Neuronal stem cell (in vitro differentiated cells): Measurements from ENCODE around the gene PHC2. TPM values are rescaled to one million over a fixed set of nuclear protein-coding genes. Genes with fewer than 3 reads are reported as not detected.

Experiments used
- DNase-seq: peaks from one replicate; pipeline ENCODE4 v3.0.0-alpha.2; 2013; ENCODE audit warnings: low spot score
- H2AFZ ChIP-seq: one replicate; pipeline ENCODE4 v1.6.1; 2013; ENCODE audit warnings: mild to moderate bottlenecking, low read length, inconsistent platforms
- H2AK5ac ChIP-seq: 2 replicates; pipeline ENCODE4 v1.6.1; 2013; ENCODE audit warnings: low read depth, mild to moderate bottlenecking, inconsistent platforms, low read length, moderate library complexity, mixed read lengths
- H2BK120ac ChIP-seq: 2 replicates; pipeline ENCODE4 v1.6.1; 2013; ENCODE audit warnings: low read depth, mild to moderate bottlenecking, inconsistent platforms, low read length, moderate library complexity, mixed read lengths
- H2BK12ac ChIP-seq: one replicate; pipeline ENCODE4 v1.6.1; 2013; ENCODE audit warnings: low read length, inconsistent platforms
- H2BK15ac ChIP-seq: 2 replicates; pipeline ENCODE4 v1.6.1; 2013; ENCODE audit warnings: mild to moderate bottlenecking, low read length, inconsistent platforms, mixed read lengths
- H2BK5ac ChIP-seq: one replicate; pipeline ENCODE4 v1.6.1; 2013; ENCODE audit warnings: inconsistent platforms, mild to moderate bottlenecking, low read length, moderate library complexity
- H3K14ac ChIP-seq: one replicate; pipeline ENCODE4 v1.6.1; 2013; ENCODE audit warnings: low read length, inconsistent platforms
- H3K18ac ChIP-seq: 2 replicates; pipeline ENCODE4 v1.6.1; 2013; ENCODE audit warnings: low read length, inconsistent platforms
- H3K23ac ChIP-seq: 2 replicates; pipeline ENCODE4 v1.6.1; 2013; ENCODE audit warnings: low read depth, mild to moderate bottlenecking, mixed read lengths, low read length, inconsistent platforms; ENCODE audit not compliant: poor library complexity
- H3K27ac ChIP-seq: replicated peaks from 3 replicates; pipeline ENCODE4 v1.5.1; 2013; ENCODE audit warnings: low read length, inconsistent platforms
- H3K27me3 ChIP-seq, 3 experiments: 2 replicates each; pipeline ENCODE4 v1.6.1; 2013; ENCODE audit warnings: low read length in 3 of 3, mild to moderate bottlenecking in 2 of 3, inconsistent platforms in 1 of 3, low read depth in 1 of 3, mixed read lengths in 1 of 3, moderate library complexity in 1 of 3; ENCODE audit not compliant: control insufficient read depth in 3 of 3, insufficient read depth in 3 of 3
- H3K36me3 ChIP-seq, 2 donors: replicated peaks in 1 of 2; 2 replicates each; pipeline ENCODE4 v1.6.1; 2013; ENCODE audit warnings: low read length in 2 of 2; ENCODE audit not compliant: control insufficient read depth in 2 of 2, insufficient read depth in 2 of 2
- H3K4ac ChIP-seq: 2 replicates; pipeline ENCODE4 v1.6.1; 2013; ENCODE audit warnings: inconsistent platforms, mild to moderate bottlenecking, low read length, moderate library complexity
- H3K4me1 ChIP-seq, 2 donors: 1 replicate in 1 of 2; 2 replicates in 1 of 2; pipeline ENCODE4 v1.6.1; 2013; ENCODE audit warnings: low read length in 2 of 2, low read depth in 1 of 2; ENCODE audit not compliant: control insufficient read depth in 2 of 2, insufficient read depth in 1 of 2
- H3K4me2 ChIP-seq: one replicate; pipeline ENCODE4 v1.6.1; 2013; ENCODE audit warnings: mild to moderate bottlenecking, low read length, inconsistent platforms; ENCODE audit not compliant: insufficient read depth, poor library complexity, severe bottlenecking
- H3K4me3 ChIP-seq, 2 donors: 2 replicates each; pipeline ENCODE4 v1.5.1; 2013; ENCODE audit warnings: low read length in 2 of 2, mild to moderate bottlenecking in 2 of 2, inconsistent platforms in 1 of 2, moderate library complexity in 1 of 2
- H3K79me1 ChIP-seq: one replicate; pipeline ENCODE4 v1.6.1; 2013; ENCODE audit warnings: low read depth, mild to moderate bottlenecking, inconsistent platforms, low read length, moderate library complexity
- H3K9ac ChIP-seq: one replicate; pipeline ENCODE4 v1.6.1; 2013; ENCODE audit warnings: mild to moderate bottlenecking, low read depth, low read length, inconsistent platforms; ENCODE audit not compliant: poor library complexity
- H3K9me3 ChIP-seq, 2 donors: replicated peaks in 1 of 2; 2 replicates each; pipeline versions ENCODE3 to v1.6.1; 2013; ENCODE audit warnings: low read length in 2 of 2, mild to moderate bottlenecking in 2 of 2, inconsistent platforms in 1 of 2, low read depth in 1 of 2, mixed read lengths in 1 of 2, moderate library complexity in 1 of 2; ENCODE audit not compliant: control insufficient read depth in 2 of 2, insufficient read depth in 1 of 2
- H4K8ac ChIP-seq: one replicate; pipeline ENCODE4 v1.6.1; 2013; ENCODE audit warnings: low read depth, mild to moderate bottlenecking, inconsistent platforms, low read length, moderate library complexity
- H4K91ac ChIP-seq: one replicate; pipeline ENCODE4 v1.6.1; 2013; ENCODE audit warnings: low read length, low read depth, mild to moderate bottlenecking, inconsistent platforms; ENCODE audit not compliant: poor library complexity
- WGBS, 2 donors: extraction: QIAGEN DNeasy Blood & Tissue Kit; methylation state at CpG; one replicate each; pipeline ENCODE4 v1.1.7; 2013; ENCODE audit warnings: missing lambda C conversion rate in 2 of 2, mixed read lengths in 1 of 2; ENCODE audit not compliant: insufficient read length in 2 of 2, insufficient replicate concordance in 1 of 2; ENCODE audit errors: extremely low coverage in 2 of 2; 5-methylcytosine and 5-hydroxymethylcytosine counted together
- polyA plus RNA-seq, 2 experiments: library from polyadenylated mRNA; stranded (reverse); fragments of 200-250 nt; gene quantifications; one replicate each; pipeline ENCODE4 v1.2.3, GENCODE V29; 2013

PHC2 gene, protein sequence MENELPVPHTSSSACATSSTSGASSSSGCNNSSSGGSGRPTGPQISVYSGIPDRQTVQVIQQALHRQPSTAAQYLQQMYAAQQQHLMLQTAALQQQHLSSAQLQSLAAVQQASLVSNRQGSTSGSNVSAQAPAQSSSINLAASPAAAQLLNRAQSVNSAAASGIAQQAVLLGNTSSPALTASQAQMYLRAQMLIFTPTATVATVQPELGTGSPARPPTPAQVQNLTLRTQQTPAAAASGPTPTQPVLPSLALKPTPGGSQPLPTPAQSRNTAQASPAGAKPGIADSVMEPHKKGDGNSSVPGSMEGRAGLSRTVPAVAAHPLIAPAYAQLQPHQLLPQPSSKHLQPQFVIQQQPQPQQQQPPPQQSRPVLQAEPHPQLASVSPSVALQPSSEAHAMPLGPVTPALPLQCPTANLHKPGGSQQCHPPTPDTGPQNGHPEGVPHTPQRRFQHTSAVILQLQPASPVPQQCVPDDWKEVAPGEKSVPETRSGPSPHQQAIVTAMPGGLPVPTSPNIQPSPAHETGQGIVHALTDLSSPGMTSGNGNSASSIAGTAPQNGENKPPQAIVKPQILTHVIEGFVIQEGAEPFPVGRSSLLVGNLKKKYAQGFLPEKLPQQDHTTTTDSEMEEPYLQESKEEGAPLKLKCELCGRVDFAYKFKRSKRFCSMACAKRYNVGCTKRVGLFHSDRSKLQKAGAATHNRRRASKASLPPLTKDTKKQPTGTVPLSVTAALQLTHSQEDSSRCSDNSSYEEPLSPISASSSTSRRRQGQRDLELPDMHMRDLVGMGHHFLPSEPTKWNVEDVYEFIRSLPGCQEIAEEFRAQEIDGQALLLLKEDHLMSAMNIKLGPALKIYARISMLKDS
- polyA plus RNA-seq (2013, experiment 1 of 2): 128 TPM
- polyA plus RNA-seq (2013, experiment 2 of 2): 124 TPM

DNA sequence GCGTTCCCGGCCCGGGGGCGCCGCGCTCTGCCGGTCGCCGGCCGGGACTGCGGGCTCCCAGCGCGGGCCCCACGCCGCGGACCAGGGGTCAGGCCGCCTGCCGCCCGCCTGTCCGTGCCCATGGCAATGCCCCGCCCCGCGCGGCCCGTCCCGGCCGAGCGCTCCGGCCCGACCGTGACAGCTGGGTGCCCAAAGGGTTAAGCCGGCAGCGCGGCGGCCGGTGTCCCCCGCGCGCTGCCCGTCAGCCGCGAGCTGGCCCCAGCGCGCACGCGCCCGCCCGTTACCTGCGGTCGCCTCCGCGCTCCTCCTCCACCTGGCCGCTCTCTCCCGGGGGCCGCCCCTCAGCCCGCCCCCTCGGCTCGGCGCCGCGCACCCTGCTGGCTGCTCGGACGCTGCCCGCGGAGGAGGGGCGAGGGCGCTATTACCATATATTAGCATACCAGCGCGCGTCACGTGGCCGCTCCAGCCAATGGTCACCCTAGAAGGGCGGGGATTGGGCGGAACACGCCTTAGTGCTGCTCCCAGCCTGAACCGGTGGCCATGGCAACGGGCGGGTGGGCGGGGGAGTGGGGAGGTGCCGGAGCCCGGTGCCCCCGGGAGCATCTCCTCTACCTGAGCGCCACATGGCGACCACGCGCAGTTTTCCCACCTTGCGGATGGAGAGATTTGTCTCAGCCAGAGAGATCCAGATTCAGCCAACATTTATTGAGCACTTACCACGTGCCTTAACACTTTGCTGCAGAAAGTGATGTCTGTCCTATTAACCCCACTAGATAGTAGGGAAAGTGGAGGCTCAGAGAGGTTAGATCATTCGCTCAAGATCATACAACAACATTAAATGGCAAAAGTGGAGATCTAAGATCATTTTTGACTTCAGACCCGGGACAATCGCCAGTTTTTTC, at the start of gene PHC2:
TSS of gene PHC2 (minus strand) at position 404 of the 902 bp plus-strand sequence. CDS start 55,556 bp downstream, outside the sequence.
- H2BK5ac ChIP-seq: peak within 1 kb of the TSS; percentile 33
- peak within 1 kb of the TSS; percentile 81 for H3K18ac ChIP-seq
- no peak within 1 kb of the TSS for H2AK5ac ChIP-seq
- H3K4me2 ChIP-seq: peak within 1 kb of the TSS; percentile 99
- peak within 1 kb of the TSS; percentile 10 for H2BK15ac ChIP-seq
- H2BK120ac ChIP-seq: no peak within 1 kb of the TSS
- H3K4me1 ChIP-seq: peaks cover 15 to 25% of the 10 kb centered on the region in 2 donors
- no peak within 1 kb of the TSS for H4K91ac ChIP-seq
- H3K4ac ChIP-seq: no peak within 1 kb of the TSS
- peak within 1 kb of the TSS; percentile 67 to 87 for H3K4me3 ChIP-seq
- H2BK12ac ChIP-seq: no peak within 1 kb of the TSS
- no peaks in the 10 kb centered on the region for H3K79me1 ChIP-seq
- no CpG with 5 or more reads among the region's 91 CpGs for WGBS, 2 donors
- H3K9ac ChIP-seq: peak within 1 kb of the TSS; percentile 57
- H3K9me3 ChIP-seq: no peaks in the 10 kb centered on the region
- H3K27me3 ChIP-seq: peaks cover 0 to 17% (median 15%) of the 10 kb centered on the region in 3 experiments
- H3K23ac ChIP-seq: peak within 1 kb of the TSS; percentile 53
- H2AFZ ChIP-seq: peak within 1 kb of the TSS; percentile 93
- no peak within 1 kb of the TSS for H3K14ac ChIP-seq
- no peak within 1 kb of the TSS for H3K27ac ChIP-seq
- H4K8ac ChIP-seq: no peak within 1 kb of the TSS
- DNase-seq: peak; percentile 91
- H3K36me3 ChIP-seq: no peaks in the 10 kb centered on the region

DNA sequence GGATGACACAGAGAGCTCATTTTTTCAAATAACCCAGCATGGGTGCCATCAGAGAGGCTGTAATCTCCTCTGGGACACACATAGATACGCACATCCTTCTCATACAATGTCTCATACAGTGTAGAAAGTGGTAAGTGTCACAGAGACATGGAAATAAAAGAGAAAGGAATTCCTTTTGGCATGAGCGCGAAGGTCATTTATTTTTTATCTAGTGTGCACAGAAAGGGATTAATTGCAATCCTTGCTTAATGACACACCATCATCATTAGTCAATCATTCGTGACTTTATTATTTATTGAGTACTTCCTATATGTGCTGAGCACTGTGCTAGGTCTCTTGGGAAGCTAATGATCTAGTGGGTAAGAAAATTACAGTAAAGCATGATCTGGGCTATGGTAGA, 46.6 kb upstream of the PHC2 start:
- Histone ChIP-seq H4K91ac (no peak overlapping the region), H3K4me2 (no peak overlapping the region), H3K4me3 (no peak overlapping the region), H3K27me3 (no peaks in the 10 kb centered on the region), H2AFZ (no peak overlapping the region), H2BK12ac (no peak overlapping the region), H2AK5ac (no peak overlapping the region), H3K18ac (no peak overlapping the region), H4K8ac (no peak overlapping the region), H3K9ac (no peak overlapping the region), H3K4me1 (peaks cover 0 to 4% of the 10 kb centered on the region in 2 donors), H3K36me3 (peaks cover 6 to 41% of the 10 kb centered on the region in 2 donors), H3K27ac (no peak overlapping the region), H2BK120ac (no peak overlapping the region), H3K23ac (no peak overlapping the region), H3K14ac (no peak overlapping the region), H2BK15ac (no peak overlapping the region), H3K4ac (no peak overlapping the region), H3K79me1 (no peaks in the 10 kb centered on the region), H3K9me3 (no peaks in the 10 kb centered on the region), H2BK5ac (no peak overlapping the region)
- no peak for DNase-seq
- WGBS, 2 donors: no CpG with 5 or more reads among the region's 4 CpGs

DNA sequence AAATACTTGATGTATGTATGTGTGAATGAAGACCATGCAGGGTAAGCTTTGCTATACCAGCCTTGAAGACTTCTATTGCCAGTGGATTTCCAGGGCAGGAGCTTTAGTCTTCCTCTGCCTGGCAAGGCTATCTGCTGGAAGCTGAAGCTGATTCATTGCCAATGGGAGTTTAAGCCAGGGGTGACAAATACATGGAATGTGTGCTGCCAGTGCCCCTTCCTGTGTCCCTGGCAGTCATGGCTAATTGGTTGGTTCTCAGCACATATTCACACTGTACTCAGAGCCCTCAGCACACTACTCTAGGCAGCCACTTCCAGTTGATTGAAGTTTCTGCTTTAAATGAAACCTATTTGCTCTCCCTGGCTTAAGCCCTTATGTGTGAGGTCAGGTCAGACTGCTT, 43.0 kb upstream of the PHC2 start:
- Histone ChIP-seq H2BK15ac (no peak overlapping the region), H2BK5ac (no peak overlapping the region), H3K4me2 (no peak overlapping the region), H3K14ac (no peak overlapping the region), H4K91ac (no peak overlapping the region), H2BK12ac (no peak overlapping the region), H3K23ac (no peak overlapping the region), H3K9me3 (no peaks in the 10 kb centered on the region), H3K79me1 (no peaks in the 10 kb centered on the region), H3K27me3 (no peaks in the 10 kb centered on the region), H4K8ac (no peak overlapping the region), H3K4ac (no peak overlapping the region), H3K18ac (no peak overlapping the region), H3K4me1 (peaks cover 5 to 21% of the 10 kb centered on the region in 2 donors), H3K9ac (no peak overlapping the region), H2BK120ac (no peak overlapping the region), H3K27ac (no peak overlapping the region), H3K36me3 (peaks cover 0 to 7% of the 10 kb centered on the region in 2 donors), H2AK5ac (no peak overlapping the region), H3K4me3 (no peak overlapping the region), H2AFZ (no peak overlapping the region)
- no peak for DNase-seq
